CD4-positive, alpha-beta T cell treated with Interleukin-1 beta for 1 hour (primary cell): ENCODE measurements around the gene CPO.
"Not testable (repeated sequence)": the region's sequence is repeated elsewhere in the genome, so short reads cannot be mapped to it uniquely, and the experiment has no call there.

Source experiments
- DNase-seq, 2 donors: peaks; one replicate each; pipeline ENCODE4 v3.0.0-alpha.2; 2020 to 2022

The CPO gene

DNA sequence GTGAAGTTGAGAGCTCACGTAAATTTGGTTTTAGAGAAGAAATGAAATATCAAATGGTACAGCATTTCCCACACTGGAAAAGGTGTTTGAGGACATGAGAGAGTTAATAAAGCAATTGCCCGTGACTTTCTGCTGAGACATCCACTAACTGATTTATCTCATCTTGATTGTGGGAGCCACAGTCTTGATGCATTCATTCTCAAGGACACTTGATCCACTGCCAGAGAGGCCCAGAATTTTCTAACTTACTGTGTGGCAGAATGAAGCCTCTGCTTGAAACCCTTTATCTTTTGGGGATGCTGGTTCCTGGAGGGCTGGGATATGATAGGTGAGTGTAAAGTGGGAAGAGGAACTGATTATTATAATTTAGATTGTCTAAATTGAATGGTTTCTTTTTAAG is at the start of gene CPO:
TSS of gene CPO (plus strand) at position 179 of the 400 bp plus-strand sequence. CDS start at position 261, 82 bp downstream.
- DNase-seq: no peak

DNA sequence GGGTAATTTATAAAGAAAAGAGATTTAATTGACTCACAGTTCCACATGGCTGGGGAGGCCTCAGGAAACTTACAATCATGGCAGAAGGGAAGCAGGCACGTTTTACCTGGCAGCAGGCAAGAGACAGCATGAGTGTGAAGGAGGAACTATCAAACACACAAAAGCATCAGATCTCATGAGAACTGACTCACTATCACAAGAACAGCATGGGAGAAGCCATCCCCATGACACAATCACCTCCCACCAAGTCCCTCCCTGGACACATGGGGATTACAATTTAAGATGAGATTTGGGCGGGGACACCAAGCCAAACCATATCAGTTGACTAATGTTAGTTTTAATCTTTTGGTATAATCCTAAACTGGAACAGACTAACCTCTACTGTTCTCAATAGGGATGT is 49.1 kb upstream of the CPO start:
- DNase-seq: no peak

DNA sequence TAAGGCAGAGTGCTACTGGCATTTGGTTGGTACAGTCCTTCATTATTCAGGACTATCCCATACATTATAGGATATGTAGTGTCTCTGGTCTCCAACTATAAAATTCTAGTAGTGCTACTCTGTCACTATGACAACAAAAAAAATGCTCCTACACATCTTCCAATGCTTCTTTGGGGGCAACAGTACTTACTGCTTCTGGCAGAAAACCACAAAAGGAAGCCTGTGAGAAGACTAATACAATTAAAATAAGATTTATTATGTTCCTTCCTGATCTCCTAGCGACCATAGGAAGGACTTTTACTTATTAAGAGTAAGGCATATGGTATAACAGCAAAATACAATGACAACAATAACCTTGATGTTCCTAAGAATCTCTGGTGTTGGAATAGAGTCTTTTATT is 48.4 kb upstream of the CPO start:
- DNase-seq: no peak

DNA sequence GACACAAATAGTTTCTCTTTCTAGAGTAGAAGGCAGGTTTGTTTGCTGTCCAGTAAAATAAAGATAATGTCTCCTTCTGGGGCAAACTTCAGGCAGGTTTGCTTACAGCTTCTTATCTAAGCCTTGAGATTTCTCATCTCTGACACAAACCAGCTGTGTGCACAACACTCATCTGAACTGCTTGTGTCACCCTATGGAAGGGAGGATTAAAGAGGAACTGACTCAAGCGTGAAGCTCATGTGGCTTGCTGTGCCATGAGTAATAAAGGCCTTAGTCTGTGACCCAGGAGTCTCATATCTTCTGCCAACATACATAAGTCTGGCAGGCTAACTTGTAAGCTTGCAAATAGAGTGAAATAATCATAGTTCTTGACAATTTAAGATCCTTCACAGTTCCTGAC is 24.2 kb upstream of the CPO start:
- DNase-seq: no peak

DNA sequence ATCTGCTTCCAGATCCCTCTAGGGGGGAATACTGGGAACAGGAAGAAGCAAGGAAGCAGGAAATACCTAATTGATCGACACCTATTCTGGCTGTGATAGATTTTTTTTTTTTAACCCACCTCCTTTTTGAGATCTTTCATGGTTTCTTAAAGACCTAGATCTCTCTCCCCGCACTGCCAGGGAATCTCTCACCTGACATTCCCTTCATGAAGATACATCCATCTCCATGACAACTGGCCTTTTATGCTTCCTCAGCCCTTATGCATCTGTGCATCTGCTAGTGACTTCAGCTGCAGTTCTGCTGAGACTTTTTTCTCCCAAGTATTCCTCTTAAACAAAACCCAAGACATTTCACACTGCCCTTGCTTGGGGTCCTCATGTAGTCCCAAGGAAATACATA is 21.1 kb upstream of the CPO start:
- DNase-seq: no peak

- no peak for DNase-seq
Observed at GRCh38 chr2:206920310-206920709, 19.0 kb upstream of the CPO start.

- no peak for DNase-seq
Observed at GRCh38 chr2:206920951-206921350, 18.4 kb upstream of the CPO start.

DNA sequence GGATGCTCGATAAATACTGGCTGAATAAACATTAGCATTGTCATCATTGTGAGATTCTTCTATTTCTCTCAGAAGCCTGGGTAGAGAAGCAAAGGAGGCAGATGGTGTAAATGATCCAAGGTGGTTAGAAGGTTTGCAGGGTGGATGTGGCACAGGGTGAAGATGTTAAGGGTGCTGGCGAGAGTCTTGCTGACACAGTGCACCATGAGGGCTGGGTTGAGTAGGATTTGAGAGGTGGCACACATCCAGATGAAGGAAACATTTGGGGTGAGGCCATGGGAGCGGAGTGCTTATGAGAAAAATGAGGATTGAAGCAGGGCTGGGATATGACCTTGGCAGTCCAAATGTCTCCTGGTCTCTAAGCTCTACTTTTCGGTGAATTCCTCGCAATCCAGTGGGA is 17.8 kb upstream of the CPO start:
- DNase-seq: no peak

- no peak for DNase-seq
Observed at GRCh38 chr2:206935991-206936842, 3.1 kb upstream of the CPO start.

DNA sequence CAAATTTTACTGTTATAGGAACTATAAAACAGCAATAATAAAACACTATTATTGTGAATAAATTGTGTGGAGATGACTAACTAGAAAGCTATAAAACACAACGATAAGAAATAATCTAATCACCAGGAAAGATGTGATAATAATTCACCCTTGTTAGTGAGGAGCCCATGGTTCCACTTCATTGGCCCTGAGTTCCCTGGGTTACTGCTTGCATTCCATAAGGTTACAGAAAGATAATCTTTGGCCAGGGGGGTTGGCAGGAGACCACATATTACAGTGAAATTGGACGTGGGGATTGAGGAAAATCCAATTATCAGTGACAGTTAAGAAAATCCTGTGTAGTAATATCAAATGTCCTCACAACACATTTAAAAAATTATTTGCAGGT is 2.5 kb upstream of the CPO start:
- DNase-seq: no peak

DNA sequence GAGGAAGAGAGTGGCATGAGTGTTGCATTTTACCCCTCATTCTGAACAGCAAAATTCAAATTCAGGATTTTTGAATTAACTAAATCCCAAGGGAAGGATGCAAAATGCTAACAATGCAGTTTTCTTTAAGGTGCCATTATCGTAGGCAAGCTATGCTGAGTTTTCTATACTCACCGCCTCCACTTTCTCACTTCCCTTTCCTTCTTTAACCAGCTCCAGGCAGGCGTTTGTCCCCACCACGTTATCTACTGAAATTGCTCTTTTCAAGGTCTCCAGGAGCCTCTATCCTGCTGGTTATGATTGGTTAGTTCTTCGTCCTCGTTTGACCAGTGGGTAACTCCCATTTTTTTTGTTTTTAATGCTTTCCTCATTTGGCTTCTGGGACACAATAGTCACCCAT is 1.8 kb upstream of the CPO start:
- no peak for DNase-seq

GRCh38 chr2:206940546-206940945 is 1.2 kb downstream of the CPO start:
- no peak for DNase-seq

DNA sequence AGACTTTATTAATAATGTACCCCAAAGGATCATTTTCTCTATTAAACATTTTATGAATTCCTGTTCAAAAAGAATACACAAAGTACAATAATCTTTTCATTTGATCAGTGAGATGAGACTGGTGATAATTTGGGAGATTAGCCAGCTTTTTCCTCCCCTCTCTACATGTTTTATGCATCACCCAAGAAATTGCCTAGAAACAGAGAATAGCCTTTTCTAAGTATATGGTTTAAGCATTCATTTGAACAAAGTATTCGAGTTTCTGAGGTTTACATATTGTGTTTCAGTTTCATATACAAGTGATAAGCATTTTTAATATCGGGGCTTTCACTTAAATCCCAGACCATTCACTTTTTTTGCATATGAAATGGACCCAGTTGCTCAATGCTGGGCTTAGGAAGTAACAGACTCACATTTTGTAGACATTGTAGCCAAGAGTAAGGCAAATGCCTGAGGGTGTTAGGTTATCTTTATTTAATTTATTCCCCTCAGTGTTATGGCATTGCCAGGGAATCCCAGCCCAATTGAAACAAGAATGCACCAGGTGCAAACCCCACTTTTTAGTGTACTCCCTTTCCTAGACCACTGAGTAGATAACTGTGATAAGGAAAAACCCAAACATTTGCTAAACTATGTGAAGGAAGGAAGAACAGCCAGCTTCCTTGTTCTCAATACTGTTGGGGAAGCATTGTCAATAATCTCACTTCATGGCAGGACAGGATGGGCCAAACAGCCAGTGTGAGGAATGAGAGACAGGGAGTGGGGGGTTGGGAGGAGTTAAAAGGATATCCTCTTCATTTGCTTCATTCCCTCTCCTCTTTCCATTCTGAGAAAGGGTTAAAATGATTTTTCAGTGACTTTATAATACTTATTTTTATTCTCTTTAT is 3.5 kb downstream of the CPO start:
- no peak for DNase-seq

DNA sequence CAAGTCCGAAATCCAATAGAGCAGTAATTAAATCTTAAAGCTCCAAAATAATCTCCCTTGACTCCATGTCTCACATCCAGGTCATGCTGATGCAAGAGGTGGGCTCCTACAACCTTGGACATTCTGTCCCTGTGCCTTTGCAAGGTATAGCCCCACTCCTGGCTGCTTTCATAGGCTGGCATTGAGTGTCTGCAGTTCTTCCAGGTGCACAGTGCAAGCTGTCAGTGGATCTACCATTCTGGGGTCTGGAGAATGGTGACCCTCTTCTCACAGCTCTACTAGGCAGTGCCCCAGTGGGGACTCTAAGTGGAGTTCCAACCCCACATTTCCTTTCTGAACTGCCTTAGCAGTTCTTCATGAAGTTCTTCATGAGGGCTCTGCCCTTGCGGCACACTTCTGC is 14.1 kb downstream of the CPO start:
- not testable (repeated sequence) for DNase-seq

DNA sequence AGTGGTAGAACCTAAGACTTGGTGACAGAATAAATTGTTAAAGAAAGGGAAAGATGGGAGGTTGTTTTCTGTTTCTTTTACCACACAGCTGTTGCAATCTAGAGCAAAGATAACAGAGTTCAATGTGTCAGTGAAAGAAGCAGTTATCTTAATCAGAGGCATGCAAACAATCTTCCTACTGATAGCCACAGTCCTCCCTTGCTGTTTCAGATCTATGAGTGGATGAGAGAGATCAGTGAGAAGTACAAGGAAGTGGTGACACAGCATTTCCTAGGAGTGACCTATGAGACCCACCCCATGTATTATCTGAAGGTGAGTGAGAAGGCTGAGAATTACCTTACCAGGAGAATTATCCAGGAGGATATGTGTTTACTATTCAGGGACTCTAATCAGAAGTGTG is 15.9 kb downstream of the CPO start:
- no peak for DNase-seq

- DNase-seq: no peak
Observed at GRCh38 chr2:206958261-206958660, 18.9 kb downstream of the CPO start.

GRCh38 chr2:206962966-206963365 is 23.6 kb downstream of the CPO start:
- DNase-seq: no peak

- DNase-seq: no peak
Observed at GRCh38 chr2:206968134-206969086, 29.1 kb downstream of the CPO start.

DNA sequence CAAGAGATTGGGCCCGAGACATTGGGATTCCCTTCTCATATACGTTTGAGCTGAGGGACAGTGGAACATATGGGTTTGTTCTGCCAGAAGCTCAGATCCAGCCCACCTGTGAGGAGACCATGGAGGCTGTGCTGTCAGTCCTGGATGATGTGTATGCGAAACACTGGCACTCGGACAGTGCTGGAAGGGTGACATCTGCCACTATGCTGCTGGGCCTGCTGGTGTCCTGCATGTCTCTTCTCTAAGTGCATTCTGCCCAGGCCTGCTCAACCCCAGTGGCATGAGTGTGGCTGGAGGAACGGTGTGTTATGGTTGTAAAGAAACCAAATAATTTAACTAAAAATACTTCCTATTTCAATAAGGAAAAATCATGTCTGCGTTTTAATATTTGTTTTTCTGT is 29.9 kb downstream of the CPO start:
- no peak for DNase-seq

DNA sequence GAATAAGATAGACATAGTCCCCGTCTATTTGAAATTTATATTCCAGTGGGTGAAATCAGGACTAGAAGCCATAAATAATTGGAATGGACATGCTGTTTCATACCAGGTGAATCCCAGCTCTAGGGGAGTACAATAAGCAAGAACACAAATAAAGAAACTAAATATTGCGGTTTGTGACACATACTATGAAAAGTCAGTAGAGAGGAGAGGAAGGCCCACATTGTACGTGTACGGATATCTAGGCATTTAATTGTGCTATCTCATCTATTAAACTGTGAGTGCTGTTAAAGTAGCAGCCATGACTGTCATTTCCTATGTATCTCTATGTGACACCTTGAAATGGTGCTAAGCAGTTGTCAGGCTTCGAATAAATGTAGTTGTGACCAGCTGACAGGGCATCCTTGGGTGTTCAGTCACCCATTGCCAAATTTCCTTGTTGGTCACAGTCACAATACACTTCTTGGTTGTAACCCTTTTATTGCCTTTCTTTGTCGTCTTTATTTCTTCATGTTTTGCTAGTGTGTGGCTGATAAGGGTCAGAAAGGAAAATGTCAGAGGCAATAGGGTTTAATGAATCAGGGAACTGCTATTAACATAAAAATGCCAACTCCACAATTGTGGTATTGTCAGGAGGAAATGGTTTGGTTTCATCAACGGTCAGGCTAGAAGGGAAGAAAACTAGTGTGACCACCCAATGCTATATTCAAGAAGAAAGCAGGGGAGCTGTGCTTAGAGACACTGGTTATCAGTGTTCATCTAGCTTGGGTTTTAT is 31.5 kb downstream of the CPO start:
- DNase-seq: no peak

DNA sequence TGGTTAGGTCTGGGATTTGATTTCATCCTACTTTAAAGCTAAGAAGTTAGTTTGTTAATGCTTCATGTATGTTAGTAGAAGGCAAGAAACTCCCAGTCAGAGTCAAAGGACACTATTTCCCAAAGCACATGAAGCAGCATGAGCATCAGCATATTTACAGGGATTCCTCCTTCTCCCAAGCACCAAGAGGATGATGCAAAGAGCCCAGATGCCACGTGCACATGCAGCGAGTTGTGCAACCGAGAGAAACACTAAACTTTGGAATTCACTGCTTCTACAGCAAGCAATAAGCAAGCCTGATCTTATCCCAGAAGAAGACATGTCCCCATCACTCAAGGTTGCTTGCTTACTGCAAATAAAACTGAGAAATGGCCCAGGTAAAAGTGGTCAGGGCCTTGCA is 32.5 kb downstream of the CPO start:
- no peak for DNase-seq

- no peak for DNase-seq
Observed at GRCh38 chr2:206974551-206974950, 35.2 kb downstream of the CPO start.
